ENCODE measurements around the gene EPAS1. TPM values are rescaled to one million over a fixed set of nuclear protein-coding genes. Genes with fewer than 3 reads are reported as not detected.

The EPAS1 gene
- total and polyA plus RNA-seq, 4 donors = 213 to 954 (median 403) TPM

DNA sequence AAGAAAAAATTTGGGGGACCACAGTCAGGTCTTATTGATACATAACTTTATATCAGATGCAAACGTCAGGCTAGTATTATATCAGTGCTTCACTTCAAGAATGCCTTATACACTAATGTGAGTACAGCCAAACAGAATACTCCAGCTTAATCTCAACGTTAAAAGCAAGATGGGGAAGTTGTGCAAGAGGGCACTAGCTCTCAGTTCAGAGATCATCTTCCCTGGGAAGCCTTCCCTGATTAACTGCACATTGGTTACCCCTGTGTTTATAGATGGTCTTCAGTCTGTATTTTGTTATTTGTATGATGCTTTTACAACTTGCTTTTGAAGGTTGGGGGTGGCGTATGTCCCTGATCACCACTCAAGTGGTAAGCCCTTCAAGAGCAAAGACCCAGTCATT is 11.4 kb downstream of the EPAS1 start:
- DNase-seq = no peak
- no peak overlapping the region for H3K4me3 ChIP-seq (ENCODE audit: low read length in 2 of 2)
- H3K27me3 ChIP-seq (ENCODE audit: control insufficient read depth in 1 of 2, insufficient read depth in 2 of 2, low read length in 1 of 2) = no peaks in the 10 kb centered on the region
- intact Hi-C loops (cut with DNase I) = no loop called here
- 37 to 48% methylated on average over 3 of the region's 3 CpGs for WGBS, 2 donors
- no peaks in the 10 kb centered on the region for H3K36me3 ChIP-seq (ENCODE audit: control insufficient read depth in 1 of 2, insufficient read depth in 2 of 2, low read length in 1 of 2)
- H3K27ac ChIP-seq (ENCODE audit: low read depth in 1 of 2, low read length in 2 of 2) = no peak overlapping the region
- peaks cover 17 to 18% of the 10 kb centered on the region in 2 donors for H3K4me1 ChIP-seq (ENCODE audit: control insufficient read depth in 1 of 2, insufficient read depth in 2 of 2, low read length in 2 of 2)
- no peak for ATAC-seq (ENCODE audit: low FRiP score)
- H3K9me3 ChIP-seq (ENCODE audit: control insufficient read depth, low read length) = no peaks in the 10 kb centered on the region

DNA sequence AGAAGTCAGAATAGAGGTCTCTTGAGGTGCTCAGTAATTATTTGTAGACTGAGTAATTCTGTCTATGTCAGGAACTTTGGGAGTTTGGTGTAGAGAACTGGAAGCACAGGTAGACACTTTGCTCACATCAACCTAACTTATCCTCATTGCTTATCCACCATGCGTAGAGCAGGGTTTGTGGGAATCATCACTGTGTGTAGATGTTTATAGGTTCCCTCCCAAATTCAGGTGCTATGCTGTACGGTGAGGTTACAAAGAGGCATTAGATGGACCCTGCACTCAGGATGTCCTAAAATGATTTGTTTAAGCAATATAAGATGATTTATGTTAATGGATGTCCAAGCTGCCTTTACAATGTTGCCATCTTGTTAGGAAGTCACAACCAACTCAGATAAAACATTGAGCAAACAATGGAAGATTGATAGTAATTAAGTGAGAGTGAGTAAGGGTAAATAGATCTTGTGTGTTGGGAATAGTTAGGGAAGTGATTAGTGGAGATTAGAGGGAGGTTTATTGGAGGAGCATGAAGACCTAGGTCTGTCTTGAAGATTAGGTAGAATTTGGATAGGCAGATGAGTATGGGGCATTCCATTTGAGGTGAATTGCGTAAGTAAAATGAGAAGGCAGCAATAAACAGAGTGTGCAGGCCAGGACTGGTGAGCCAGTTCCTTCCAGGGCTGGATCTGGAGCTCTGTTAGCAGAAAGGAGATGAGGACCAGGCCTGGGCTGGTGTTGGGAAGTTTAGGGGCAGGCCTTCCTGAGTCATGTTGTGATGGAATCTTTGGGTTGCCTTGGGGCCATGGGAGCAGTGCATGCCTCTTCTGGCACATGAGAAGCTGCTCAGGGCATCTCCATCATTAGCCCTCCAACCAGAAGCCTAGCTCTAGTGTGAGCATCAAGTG is 12.1 kb downstream of the EPAS1 start:
- DNase-seq (no peak), ATAC-seq (ENCODE audit: low FRiP score) (no peak)
- intact Hi-C loops (cut with DNase I) = no loop called here
- Histone ChIP-seq H3K36me3 (ENCODE audit: control insufficient read depth in 1 of 2, insufficient read depth in 2 of 2, low read length in 1 of 2) (no peaks in the 10 kb centered on the region), H3K27ac (ENCODE audit: low read depth in 1 of 2, low read length in 2 of 2) (peak overlapping the region; percentile 25 to 51), H3K27me3 (ENCODE audit: control insufficient read depth in 1 of 2, insufficient read depth in 2 of 2, low read length in 1 of 2) (no peaks in the 10 kb centered on the region), H3K4me3 (ENCODE audit: low read length in 2 of 2) (no peak overlapping the region), H3K4me1 (ENCODE audit: control insufficient read depth in 1 of 2, insufficient read depth in 2 of 2, low read length in 2 of 2) (peaks cover 18 to 19% of the 10 kb centered on the region in 2 donors), H3K9me3 (ENCODE audit: control insufficient read depth, low read length) (no peaks in the 10 kb centered on the region)
- 96% methylated on average over 3 of the region's 3 CpGs for WGBS, 2 donors

DNA sequence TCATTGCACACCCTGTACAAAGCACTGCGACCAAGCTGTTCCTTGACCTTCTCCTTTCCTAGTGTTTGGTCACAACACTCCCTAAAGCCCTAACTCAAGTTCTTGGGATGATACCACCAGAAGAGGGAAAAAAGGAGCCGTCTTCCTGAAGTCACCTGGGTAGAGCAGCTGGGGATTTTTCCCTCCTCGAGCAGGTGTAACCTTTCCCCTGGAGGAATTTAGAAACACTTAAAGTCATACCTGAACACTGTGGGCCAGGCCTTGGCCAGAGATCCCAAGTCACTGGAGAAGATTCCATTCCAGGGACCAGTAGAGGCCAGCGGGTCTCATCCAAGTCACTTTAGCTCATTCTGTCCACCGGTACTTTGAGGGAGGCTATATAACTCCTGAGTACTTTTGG is 13.2 kb downstream of the EPAS1 start:
- ATAC-seq (ENCODE audit: low FRiP score) (no peak), DNase-seq (no peak)
- intact Hi-C loops (cut with DNase I) = no loop called here
- H3K36me3 ChIP-seq (ENCODE audit: control insufficient read depth in 1 of 2, insufficient read depth in 2 of 2, low read length in 1 of 2) = no peaks in the 10 kb centered on the region
- peak overlapping the region; percentile 51 to 73 for H3K27ac ChIP-seq (ENCODE audit: low read depth in 1 of 2, low read length in 2 of 2)
- H3K4me1 ChIP-seq (ENCODE audit: control insufficient read depth in 1 of 2, insufficient read depth in 2 of 2, low read length in 2 of 2) = peaks cover 13 to 18% of the 10 kb centered on the region in 2 donors
- no peaks in the 10 kb centered on the region for H3K9me3 ChIP-seq (ENCODE audit: control insufficient read depth, low read length)
- WGBS, 2 donors = 90 to 95% methylated on average over 5 of the region's 5 CpGs
- no peaks in the 10 kb centered on the region for H3K27me3 ChIP-seq (ENCODE audit: control insufficient read depth in 1 of 2, insufficient read depth in 2 of 2, low read length in 1 of 2)
- no peak overlapping the region for H3K4me3 ChIP-seq (ENCODE audit: low read length in 2 of 2)

DNA sequence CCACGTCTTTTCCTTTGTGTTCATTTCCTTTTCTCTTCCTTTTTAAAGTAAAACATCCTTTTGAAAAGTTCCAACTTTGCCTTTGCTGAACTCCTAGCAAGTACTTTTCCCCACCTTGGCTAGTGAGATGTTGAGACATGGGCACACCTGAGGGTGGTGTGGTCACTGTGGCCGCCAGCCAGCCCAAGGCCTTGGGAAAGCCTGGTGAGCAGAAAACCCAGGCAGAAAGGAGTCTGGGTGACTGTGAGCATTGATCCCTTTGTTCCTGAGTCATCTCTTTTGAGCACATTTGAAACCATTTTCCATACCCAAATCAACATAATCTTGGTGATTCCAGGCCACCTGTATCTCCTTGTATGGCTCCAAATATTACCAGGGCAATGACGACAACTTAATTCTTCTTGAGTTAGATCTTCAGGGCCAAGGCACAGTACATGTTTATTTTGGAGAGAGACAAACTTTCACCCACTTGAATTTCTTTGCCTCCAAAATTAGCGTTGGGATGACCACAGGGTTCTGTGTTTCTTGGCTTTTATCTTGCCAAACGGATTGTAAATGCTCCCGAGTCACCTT is 14.5 kb downstream of the EPAS1 start:
- Histone ChIP-seq H3K4me3 (ENCODE audit: low read length in 2 of 2) (no peak overlapping the region), H3K4me1 (ENCODE audit: control insufficient read depth in 1 of 2, insufficient read depth in 2 of 2, low read length in 2 of 2) (peaks cover 11 to 18% of the 10 kb centered on the region in 2 donors), H3K9me3 (ENCODE audit: control insufficient read depth, low read length) (no peaks in the 10 kb centered on the region), H3K27me3 (ENCODE audit: control insufficient read depth in 1 of 2, insufficient read depth in 2 of 2, low read length in 1 of 2) (no peaks in the 10 kb centered on the region), H3K27ac (ENCODE audit: low read depth in 1 of 2, low read length in 2 of 2) (peak overlapping the region; percentile 91 to 100), H3K36me3 (ENCODE audit: control insufficient read depth in 1 of 2, insufficient read depth in 2 of 2, low read length in 1 of 2) (no peaks in the 10 kb centered on the region)
- ATAC-seq (ENCODE audit: low FRiP score) (no peak), DNase-seq (no peak)
- 18 to 24% methylated on average over 6 of the region's 6 CpGs for WGBS, 2 donors
- intact Hi-C loops (cut with DNase I) = loop anchor here in 1 of 2 donors (2.0 kb wide), 1 partner anchor 23 kb away; no protein-coding TSS in a partner anchor

DNA sequence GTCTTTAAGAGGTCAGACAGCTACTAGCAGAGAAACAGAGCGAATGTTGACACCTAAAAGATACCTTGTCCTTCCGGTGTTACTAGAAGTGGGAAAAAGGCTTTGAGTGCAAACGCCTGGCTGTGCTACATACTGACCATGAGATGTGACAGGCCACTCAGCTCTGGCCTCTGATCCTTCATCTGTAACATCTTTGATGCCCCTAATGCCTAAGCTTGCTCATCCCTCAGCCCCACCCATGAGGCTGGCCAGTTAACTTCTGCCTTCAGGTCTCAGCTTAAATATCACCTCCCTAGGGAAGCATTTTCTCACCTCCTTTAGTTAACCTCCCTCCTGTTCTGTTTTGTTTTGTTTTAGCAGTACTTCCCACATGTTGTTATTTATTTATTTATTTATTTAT is 15.9 kb downstream of the EPAS1 start:
- Histone ChIP-seq H3K4me3 (ENCODE audit: low read length in 2 of 2) (no peak overlapping the region), H3K27me3 (ENCODE audit: control insufficient read depth in 1 of 2, insufficient read depth in 2 of 2, low read length in 1 of 2) (no peaks in the 10 kb centered on the region), H3K36me3 (ENCODE audit: control insufficient read depth in 1 of 2, insufficient read depth in 2 of 2, low read length in 1 of 2) (no peaks in the 10 kb centered on the region), H3K9me3 (ENCODE audit: control insufficient read depth, low read length) (no peaks in the 10 kb centered on the region), H3K4me1 (ENCODE audit: control insufficient read depth in 1 of 2, insufficient read depth in 2 of 2, low read length in 2 of 2) (peaks cover 11 to 15% of the 10 kb centered on the region in 2 donors), H3K27ac (ENCODE audit: low read depth in 1 of 2, low read length in 2 of 2) (peak overlapping the region in 1 of 2 donors; percentile 58)
- WGBS, 2 donors = 85 to 87% methylated on average over 3 of the region's 3 CpGs
- intact Hi-C loops (cut with DNase I) = loop anchor here in 1 of 2 donors (2.0 kb wide), 1 partner anchor 22 kb away; no protein-coding TSS in a partner anchor
- no peak for ATAC-seq (ENCODE audit: low FRiP score)
- DNase-seq = no peak

DNA sequence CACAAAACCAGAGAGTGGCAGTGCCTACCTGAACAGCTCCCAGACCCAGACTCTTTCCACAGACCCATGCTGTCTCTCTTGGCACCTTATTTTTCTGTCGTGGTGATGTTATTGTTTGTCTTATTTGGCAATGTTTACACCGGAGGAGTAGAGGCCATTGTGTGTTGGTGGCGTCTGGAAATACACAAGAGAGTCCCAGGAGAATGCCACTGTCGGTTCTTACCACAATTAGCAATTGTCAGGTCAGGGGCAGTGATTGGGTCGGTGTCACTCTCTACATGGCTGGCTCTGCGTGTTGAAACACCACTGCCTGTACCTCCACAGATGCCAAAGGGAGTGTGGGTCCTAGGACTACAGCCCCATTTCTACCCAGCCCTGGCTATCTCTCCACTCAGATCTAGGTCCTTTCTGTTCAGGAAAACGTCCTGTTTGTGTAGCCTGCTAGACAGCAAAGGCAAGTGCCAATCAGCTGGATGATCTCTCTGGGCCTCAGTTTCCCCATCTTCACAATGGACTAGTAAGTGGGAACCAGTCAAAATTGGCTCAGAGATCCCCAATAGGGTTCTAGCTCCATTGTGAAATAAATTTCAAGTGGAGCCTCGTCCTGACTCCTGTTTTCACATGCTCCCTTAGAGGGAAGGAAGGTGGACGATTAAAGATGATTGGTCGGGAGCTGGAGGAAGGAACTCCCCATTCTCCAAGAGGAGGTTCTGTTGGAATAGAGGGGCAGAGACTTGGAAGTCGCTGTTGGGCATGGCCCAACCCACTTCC is 17.0 kb downstream of the EPAS1 start:
- intact Hi-C loops (cut with DNase I) = no loop called here
- Histone ChIP-seq H3K4me3 (ENCODE audit: low read length in 2 of 2) (no peak overlapping the region), H3K36me3 (ENCODE audit: control insufficient read depth in 1 of 2, insufficient read depth in 2 of 2, low read length in 1 of 2) (no peaks in the 10 kb centered on the region), H3K27me3 (ENCODE audit: control insufficient read depth in 1 of 2, insufficient read depth in 2 of 2, low read length in 1 of 2) (no peaks in the 10 kb centered on the region), H3K4me1 (ENCODE audit: control insufficient read depth in 1 of 2, insufficient read depth in 2 of 2, low read length in 2 of 2) (peaks cover 7% of the 10 kb centered on the region in 2 donors), H3K9me3 (ENCODE audit: control insufficient read depth, low read length) (no peaks in the 10 kb centered on the region), H3K27ac (ENCODE audit: low read depth in 1 of 2, low read length in 2 of 2) (peak overlapping the region; percentile 68 to 71)
- DNase-seq (no peak), ATAC-seq (ENCODE audit: low FRiP score) (no peak)
- 61% methylated on average over 11 of the region's 11 CpGs for whole genome bisulfite sequencing, 2 donors

DNA sequence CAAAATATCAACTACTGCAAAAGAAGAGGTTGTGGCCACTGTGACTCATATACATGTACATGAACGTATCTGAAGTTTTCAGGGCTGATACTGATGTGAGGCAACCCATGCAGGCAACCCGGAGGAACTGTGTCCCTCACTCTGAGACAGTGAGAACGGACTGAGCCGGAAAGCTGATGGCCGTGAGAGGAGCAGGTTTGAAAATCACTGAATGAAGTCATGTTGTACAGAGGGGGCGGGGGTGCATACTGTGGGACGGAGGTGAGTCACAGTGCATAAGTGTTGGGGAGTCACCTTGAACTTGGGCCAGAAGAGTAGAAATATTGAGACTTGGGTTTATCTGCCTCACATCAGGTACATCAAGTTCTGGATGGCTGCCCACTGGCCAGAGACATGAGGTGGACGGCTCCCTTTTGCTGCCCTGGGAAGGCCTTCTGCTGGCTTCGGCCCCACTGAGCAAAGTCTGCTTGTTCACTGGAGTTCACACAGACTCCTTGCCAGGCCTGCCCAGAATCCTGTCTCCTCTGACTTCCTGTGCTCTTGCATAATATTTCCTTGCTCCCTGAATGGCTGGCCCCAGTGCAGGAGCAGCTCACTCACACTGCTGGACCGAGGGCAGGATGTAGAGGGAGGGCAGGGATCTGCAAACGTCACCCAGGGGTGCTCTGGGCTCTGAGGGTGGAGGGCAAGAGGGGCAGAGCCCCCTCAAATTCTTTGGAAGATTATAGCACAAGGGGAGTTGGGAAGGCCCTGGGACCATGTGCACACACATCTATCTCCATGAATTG is 18.1 kb downstream of the EPAS1 start:
- Histone ChIP-seq H3K9me3 (ENCODE audit: control insufficient read depth, low read length) (no peaks in the 10 kb centered on the region), H3K36me3 (ENCODE audit: control insufficient read depth in 1 of 2, insufficient read depth in 2 of 2, low read length in 1 of 2) (no peaks in the 10 kb centered on the region), H3K4me1 (ENCODE audit: control insufficient read depth in 1 of 2, insufficient read depth in 2 of 2, low read length in 2 of 2) (peaks cover 7 to 14% of the 10 kb centered on the region in 2 donors), H3K4me3 (ENCODE audit: low read length in 2 of 2) (no peak overlapping the region), H3K27ac (ENCODE audit: low read depth in 1 of 2, low read length in 2 of 2) (peak overlapping the region; percentile 68 to 71), H3K27me3 (ENCODE audit: control insufficient read depth in 1 of 2, insufficient read depth in 2 of 2, low read length in 1 of 2) (no peaks in the 10 kb centered on the region)
- DNase-seq (peak; percentile 95), ATAC-seq (ENCODE audit: low FRiP score) (peak; percentile 92)
- intact Hi-C loops (cut with DNase I) = loop anchor here in 1 of 2 donors (1.0 kb wide), 1 partner anchor 19 kb away; no protein-coding TSS in a partner anchor
- WGBS, 2 donors = 2 to 4% methylated on average over 11 of the region's 11 CpGs

DNA sequence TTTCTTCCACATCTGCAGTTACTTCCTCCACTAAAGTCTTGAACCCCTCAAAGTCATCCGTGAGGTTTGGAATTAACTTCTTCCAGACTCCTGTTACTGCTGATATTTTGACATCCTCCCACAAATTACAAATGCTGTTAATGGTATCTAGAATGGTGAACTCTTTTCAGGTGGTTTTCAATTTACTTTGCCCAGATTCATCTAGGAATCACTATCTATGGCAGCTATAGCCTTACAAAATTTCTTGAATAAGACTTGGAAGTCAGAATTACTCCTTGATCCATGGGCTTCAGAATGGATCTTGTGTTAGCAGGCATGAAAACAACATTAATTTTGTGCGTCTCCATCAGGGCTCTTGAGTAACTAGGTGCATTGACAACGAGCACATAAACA is 19.9 kb downstream of the EPAS1 start:
- DNase-seq (no peak), ATAC-seq (ENCODE audit: low FRiP score) (no peak)
- H3K27ac ChIP-seq (ENCODE audit: low read depth in 1 of 2, low read length in 2 of 2) = peak overlapping the region; percentile 46 to 47
- H3K36me3 ChIP-seq (ENCODE audit: control insufficient read depth in 1 of 2, insufficient read depth in 2 of 2, low read length in 1 of 2) = no peaks in the 10 kb centered on the region
- H3K27me3 ChIP-seq (ENCODE audit: control insufficient read depth in 1 of 2, insufficient read depth in 2 of 2, low read length in 1 of 2) = no peaks in the 10 kb centered on the region
- H3K9me3 ChIP-seq (ENCODE audit: control insufficient read depth, low read length) = no peaks in the 10 kb centered on the region
- no peak overlapping the region for H3K4me3 ChIP-seq (ENCODE audit: low read length in 2 of 2)
- WGBS, 2 donors = 88 to 90% methylated on average over 3 of the region's 3 CpGs
- intact Hi-C loops (cut with DNase I) = no loop called here
- peaks cover 5 to 22% of the 10 kb centered on the region in 2 donors for H3K4me1 ChIP-seq (ENCODE audit: control insufficient read depth in 1 of 2, insufficient read depth in 2 of 2, low read length in 2 of 2)
